C4-2B (cell line): Measurements from ENCODE around the gene USP15.
"Not testable (repeated sequence)": the region's sequence is repeated elsewhere in the genome, so short reads cannot be mapped to it uniquely, and the experiment has no call there.

ENCODE experiments used
- H3K27ac ChIP-seq: fragments of 450-650 bp; 2 replicates; pipeline ENCODE4 v1.5.1; 2017
- ZFX ChIP-seq: fragments of 450-650 bp; IDR thresholded peaks from 2 replicates; pipeline ENCODE4 v1.6.1; 2017
- TF ChIP-seq, protein P1 (sequence below): fragments of 450-650 bp; conservative IDR thresholded peaks from 2 replicates; pipeline ENCODE4 v1.5.1; 2017; ENCODE audit warnings: mild to moderate bottlenecking

USP15 gene

DNA sequence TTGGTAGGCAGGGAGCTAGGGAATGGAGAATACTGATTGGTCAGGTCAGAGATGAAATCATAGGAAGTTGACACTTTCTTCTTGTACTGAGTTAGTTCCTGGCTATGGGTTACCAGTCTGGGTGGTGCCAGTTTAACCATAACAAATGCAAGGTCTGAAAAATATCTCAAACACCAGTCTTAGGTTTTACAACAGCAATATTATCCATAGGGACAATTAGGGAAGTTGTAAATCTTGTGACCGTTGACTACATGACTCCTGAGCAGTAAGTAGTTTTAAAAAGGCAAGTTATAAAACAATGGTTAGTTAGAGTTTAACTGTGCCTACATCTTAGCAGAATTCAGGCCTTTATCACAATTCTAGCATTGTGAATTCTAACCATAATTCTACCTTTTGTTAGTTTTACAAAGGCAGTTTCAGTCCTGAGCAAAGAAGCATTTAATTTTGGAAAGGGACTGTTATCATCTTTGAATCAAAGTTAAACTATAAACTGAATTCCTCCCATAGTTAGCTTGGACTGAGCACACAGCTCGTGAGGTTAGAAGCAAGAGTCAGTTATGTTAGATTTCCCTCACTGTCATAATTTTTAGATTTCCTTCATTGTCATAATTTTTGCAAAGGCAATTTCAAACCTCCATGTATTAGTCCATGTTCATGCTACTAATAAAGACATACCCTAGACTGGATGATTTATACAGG lies 186.7 kb downstream of the USP15 start:
- no peak for TF ChIP-seq ZFX
- TF ChIP-seq, protein P1, sequence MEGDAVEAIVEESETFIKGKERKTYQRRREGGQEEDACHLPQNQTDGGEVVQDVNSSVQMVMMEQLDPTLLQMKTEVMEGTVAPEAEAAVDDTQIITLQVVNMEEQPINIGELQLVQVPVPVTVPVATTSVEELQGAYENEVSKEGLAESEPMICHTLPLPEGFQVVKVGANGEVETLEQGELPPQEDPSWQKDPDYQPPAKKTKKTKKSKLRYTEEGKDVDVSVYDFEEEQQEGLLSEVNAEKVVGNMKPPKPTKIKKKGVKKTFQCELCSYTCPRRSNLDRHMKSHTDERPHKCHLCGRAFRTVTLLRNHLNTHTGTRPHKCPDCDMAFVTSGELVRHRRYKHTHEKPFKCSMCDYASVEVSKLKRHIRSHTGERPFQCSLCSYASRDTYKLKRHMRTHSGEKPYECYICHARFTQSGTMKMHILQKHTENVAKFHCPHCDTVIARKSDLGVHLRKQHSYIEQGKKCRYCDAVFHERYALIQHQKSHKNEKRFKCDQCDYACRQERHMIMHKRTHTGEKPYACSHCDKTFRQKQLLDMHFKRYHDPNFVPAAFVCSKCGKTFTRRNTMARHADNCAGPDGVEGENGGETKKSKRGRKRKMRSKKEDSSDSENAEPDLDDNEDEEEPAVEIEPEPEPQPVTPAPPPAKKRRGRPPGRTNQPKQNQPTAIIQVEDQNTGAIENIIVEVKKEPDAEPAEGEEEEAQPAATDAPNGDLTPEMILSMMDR = no peak
- H3K27ac ChIP-seq = no peak overlapping the region

DNA sequence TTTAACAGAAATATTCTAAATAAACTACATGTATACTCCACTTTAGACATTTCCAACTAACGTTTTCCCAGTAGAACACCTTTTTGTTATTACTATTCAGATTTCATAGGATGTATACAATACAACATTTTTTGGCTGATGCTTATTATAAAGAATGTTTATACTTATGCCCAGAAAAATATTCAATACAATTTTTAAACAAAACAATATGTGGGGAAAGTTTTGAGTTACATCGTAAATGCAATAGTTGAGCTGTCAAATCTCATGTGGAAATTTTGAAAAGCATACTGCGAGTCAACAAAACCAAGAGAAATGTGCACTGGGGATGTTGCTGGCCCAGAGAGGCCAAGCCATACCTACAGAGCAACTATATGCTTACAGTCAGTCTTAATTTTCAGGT lies 188.2 kb downstream of the USP15 start:
- no peak overlapping the region for H3K27ac ChIP-seq
- TF ChIP-seq ZFX = no peak
- TF ChIP-seq, protein P1 = no peak

DNA sequence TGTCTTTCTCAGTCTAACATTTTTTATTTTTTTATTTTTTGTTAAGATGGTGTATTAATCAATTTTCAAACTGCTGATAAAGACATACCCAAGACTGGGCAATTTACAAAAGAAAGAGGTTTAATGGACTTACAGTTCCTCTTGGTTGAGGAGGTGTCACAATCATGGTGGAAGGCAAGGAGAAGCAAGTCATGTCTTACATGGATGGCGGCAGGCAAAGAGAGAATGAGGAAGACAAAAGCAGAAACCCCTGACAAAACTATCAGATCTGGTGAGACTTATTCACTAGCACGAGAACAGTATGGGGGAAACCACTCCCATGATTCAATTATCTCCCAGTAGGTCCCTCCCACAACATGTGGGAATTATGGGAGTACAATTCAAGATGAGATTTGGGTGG lies 195.2 kb downstream of the USP15 start:
- not testable (repeated sequence) for H3K27ac ChIP-seq

DNA sequence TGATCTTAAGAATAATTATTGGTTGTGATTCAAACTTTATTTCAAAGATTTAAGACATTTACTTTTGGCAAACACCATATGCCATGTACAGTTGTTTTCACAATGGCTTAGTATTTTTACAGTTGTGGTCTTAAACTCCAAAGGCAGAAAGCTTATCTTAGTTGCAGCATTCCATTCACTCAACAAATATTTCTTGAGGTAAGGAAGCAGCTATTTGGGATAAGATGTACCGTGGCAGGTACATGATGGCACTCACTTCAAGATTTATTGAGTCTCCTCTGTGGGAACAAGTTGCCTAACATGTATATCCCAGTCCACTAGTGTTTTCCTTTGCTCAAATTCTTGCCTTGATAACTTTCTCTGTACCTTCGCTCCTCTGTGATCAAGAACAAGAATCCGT lies 198.4 kb downstream of the USP15 start:
- no peak overlapping the region for H3K27ac ChIP-seq
- TF ChIP-seq ZFX = no peak
- TF ChIP-seq, protein P1 = no peak

DNA sequence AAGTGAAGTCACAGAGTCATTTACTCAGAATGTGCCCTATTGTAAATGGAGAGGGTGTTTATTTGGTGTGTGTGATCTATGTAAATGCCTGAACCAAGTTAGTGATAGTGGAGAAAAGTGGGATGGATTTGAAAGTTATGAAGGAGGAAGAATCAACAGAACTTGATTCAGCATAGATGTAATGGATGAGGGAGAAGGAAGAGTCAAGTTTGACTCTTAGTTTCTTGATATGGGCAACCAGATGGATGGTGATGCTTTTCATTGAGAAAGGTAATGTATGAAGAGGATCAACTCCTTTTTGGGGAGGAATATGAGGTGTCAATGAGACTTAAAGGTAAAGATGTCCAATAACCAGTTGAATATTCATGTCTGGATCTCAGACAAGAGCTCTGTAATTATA lies 199.8 kb downstream of the USP15 start:
- TF ChIP-seq ZFX = no peak
- TF ChIP-seq, protein P1 = no peak
- H3K27ac ChIP-seq = no peak overlapping the region

DNA sequence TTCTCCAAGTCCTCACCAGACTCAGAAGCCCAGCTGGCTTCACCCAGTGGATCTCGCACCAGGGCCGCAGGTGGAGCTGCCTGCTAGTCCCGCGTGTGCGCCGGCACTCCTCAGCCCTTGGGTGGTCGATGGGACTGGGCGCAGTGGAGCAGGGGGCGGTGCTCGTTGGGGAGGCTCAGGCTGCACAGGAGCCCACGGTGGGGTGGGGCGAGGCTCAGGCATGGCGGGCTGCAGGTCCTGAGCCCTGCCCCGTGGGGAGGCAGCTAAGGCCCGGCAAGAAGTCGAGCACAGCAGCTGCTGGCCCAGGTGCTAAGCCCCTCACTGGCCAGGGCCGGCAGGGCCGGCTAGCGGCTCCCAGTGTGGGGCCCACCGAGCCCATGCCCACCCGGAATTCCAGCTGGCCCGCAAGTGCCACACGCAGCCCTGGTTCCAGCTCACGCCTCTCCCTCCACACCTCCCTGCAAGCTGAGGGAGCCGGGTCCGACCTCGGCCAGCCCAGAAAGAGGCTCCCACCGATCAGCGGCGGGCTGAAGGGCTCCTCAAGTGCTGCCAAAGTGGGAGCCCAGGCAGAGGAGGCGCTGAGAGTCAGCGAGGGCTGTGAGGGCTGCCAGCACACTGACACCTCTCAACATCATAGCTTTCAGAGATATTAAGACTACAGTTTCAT lies 201.1 kb downstream of the USP15 start:
- not testable (repeated sequence) for H3K27ac ChIP-seq

DNA sequence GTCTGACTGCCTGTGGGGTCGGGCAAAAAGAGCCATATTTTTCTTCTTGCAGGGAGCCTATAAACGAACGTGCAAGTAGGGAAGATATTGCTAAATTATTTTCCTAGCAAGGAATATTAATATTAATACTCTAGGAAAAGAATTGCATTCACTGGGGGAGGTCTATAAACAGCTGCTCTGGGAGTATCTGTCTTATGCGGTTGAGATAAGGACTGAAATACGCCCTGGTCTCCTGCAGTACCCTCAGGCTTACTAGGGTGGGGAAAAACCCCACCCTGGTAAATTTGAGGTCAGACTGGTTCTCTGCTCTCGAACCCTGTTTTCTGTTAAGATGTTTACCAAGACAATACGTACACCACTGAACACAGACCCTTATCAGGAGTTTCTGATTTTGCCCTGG lies 203.0 kb downstream of the USP15 start:
- H3K27ac ChIP-seq = not testable (repeated sequence)
